Activated T-cell treated with anti-CD3 and anti-CD28 coated beads, Interleukin-2, amount 50 U/mL, for 72 hours (primary cell): ENCODE results near the gene SNAP25. TPM values are rescaled to one million over a fixed set of nuclear protein-coding genes. Genes with fewer than 3 reads are reported as not detected.

Experiments
- ATAC-seq, 2 donors: fragments of 150-1000 bp; cut with Tn5 transposase; replicated peaks in 1 of 2; 2 replicates each; pipeline ENCODE4 v1.10.0; 2021; ENCODE audit warnings: moderate library complexity in 2 of 2, mild to moderate bottlenecking in 1 of 2
- DNase-seq, 2 donors: peaks; one replicate each; pipeline ENCODE4 v3.0.0; 2021 to 2022; ENCODE audit warnings: mixed read lengths in 1 of 2
- H3K27ac Mint-ChIP-seq: one replicate; pipeline ENCODE4 v1.8.0; 2022; ENCODE audit warnings: mild to moderate bottlenecking, moderate library complexity, mixed read lengths
- H3K27me3 Mint-ChIP-seq: one replicate; pipeline ENCODE4 v1.8.0; 2022; ENCODE audit warnings: low read depth, mixed read lengths
- H3K36me3 Mint-ChIP-seq, 2 donors: one replicate each; pipeline ENCODE4 v1.8.0; 2022; ENCODE audit warnings: mixed read lengths in 2 of 2, mild to moderate bottlenecking in 1 of 2; ENCODE audit not compliant: insufficient read depth in 2 of 2
- H3K4me1 Mint-ChIP-seq: one replicate; pipeline ENCODE4 v1.8.0; 2022; ENCODE audit warnings: low read depth, mixed read lengths
- H3K4me3 Mint-ChIP-seq, 2 donors: one replicate each; pipeline ENCODE4 v1.8.0; 2022; ENCODE audit warnings: mild to moderate bottlenecking in 2 of 2, mixed read lengths in 2 of 2, moderate library complexity in 2 of 2
- H3K9me3 Mint-ChIP-seq, 2 donors: one replicate each; pipeline ENCODE4 v1.8.0; 2022; ENCODE audit warnings: mixed read lengths in 2 of 2
- total RNA-seq, 2 donors: library from RNA; stranded (reverse); gene quantifications; one replicate each; pipeline ENCODE4 v1.2.3, GENCODE V29; 2022

Gene SNAP25
- total RNA-seq, 2 donors from 2014 or later: 5.6 to 6.9 TPM

DNA sequence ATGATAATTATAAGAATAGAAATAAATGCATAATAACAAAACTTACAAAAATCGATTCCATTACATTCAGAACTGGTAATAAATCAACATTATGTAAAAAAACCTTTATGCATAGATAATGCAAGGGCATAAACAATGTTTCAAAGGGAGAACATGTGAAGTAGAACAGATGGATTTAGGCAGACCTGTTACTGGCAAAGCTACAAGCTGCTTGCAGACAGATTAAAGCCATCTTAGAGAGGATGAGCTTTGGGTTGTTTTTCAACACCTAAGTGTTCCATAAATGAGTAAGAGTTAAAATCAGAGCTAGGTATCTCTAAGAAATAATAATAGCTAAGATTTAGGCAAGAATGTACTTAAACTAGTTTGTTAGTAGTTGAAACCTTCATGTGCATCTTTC, 37.2 kb downstream of the SNAP25 start:
- H3K27me3 Mint-ChIP-seq: peaks cover 6% of the 10 kb centered on the region
- ATAC-seq (no peak), DNase-seq (no peak)
- no peak overlapping the region for H3K4me3 Mint-ChIP-seq
- no peaks in the 10 kb centered on the region for H3K4me1 Mint-ChIP-seq
- H3K27ac Mint-ChIP-seq: no peak overlapping the region
- H3K36me3 Mint-ChIP-seq: no peaks in the 10 kb centered on the region
- no peaks in the 10 kb centered on the region for H3K9me3 Mint-ChIP-seq

DNA sequence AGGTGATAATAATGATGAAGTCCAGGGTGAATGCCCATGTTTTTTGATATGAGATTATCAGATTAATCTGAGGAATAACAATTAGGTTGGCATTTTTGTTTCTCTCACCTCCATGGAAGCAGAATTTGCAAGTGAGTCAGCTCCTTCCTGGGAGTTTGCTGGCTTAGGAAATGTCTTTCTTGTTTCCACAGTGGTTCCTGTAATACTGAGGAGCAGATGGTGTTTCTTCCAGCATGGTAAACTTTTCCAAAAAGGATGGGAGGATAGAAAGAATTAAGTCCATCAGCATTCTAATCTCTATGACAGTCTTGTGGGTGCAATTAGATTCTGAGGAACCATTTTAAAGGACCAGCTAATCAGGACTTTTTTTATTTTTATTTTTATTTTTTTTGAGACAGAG, 40.5 kb downstream of the SNAP25 start:
- Mint-ChIP-seq H3K27me3 (peaks cover 12% of the 10 kb centered on the region), H3K27ac (no peak overlapping the region), H3K4me3 (no peak overlapping the region), H3K9me3 (no peaks in the 10 kb centered on the region), H3K4me1 (no peaks in the 10 kb centered on the region), H3K36me3 (no peaks in the 10 kb centered on the region)
- DNase-seq (no peak), ATAC-seq (no peak)

DNA sequence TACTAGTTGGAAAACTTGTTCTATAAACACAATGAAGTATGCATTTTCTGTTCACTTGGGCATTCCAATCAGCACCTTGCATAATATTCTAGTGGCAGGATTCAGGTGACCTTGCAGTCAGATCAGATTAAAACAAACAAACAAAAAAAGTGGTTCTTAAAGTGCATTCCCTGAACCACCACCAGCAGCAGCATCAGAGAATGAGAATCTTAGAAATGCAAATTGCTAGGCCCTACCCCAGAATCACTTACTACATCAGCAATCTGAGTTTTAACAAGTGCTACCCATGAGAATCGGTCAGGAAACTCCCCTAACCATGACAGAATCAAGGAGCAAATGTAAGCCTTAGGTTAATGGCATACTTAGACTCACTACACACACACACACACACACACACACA, 41.7 kb downstream of the SNAP25 start:
- Mint-ChIP-seq H3K9me3 (no peaks in the 10 kb centered on the region), H3K4me3 (no peak overlapping the region), H3K27me3 (peaks cover 12% of the 10 kb centered on the region), H3K36me3 (no peaks in the 10 kb centered on the region), H3K27ac (no peak overlapping the region), H3K4me1 (no peaks in the 10 kb centered on the region)
- no peak for DNase-seq
- ATAC-seq: no peak

DNA sequence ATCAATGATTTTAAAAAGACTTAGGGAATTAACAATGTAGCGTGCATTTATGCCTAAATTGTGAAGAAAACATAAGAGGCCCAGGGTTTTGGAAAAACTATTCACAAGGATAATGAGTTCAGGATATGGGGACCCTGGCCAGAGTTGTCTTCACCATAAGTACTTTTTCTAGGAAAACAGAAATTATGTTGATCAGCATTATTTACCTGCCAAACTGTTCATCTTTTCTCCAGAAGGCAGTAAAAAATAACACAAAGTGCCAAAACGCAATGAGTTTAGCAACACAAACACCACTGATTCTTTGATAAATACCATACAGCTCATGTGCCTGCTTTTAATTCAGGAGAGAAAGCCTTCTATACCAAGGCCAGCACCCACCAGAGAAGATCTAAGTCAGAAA, 43.1 kb downstream of the SNAP25 start:
- DNase-seq (no peak), ATAC-seq (no peak)
- H3K27me3 Mint-ChIP-seq: peaks cover 7% of the 10 kb centered on the region
- H3K27ac Mint-ChIP-seq: no peak overlapping the region
- no peaks in the 10 kb centered on the region for H3K4me1 Mint-ChIP-seq
- no peaks in the 10 kb centered on the region for H3K9me3 Mint-ChIP-seq
- no peak overlapping the region for H3K4me3 Mint-ChIP-seq
- H3K36me3 Mint-ChIP-seq: no peaks in the 10 kb centered on the region

DNA sequence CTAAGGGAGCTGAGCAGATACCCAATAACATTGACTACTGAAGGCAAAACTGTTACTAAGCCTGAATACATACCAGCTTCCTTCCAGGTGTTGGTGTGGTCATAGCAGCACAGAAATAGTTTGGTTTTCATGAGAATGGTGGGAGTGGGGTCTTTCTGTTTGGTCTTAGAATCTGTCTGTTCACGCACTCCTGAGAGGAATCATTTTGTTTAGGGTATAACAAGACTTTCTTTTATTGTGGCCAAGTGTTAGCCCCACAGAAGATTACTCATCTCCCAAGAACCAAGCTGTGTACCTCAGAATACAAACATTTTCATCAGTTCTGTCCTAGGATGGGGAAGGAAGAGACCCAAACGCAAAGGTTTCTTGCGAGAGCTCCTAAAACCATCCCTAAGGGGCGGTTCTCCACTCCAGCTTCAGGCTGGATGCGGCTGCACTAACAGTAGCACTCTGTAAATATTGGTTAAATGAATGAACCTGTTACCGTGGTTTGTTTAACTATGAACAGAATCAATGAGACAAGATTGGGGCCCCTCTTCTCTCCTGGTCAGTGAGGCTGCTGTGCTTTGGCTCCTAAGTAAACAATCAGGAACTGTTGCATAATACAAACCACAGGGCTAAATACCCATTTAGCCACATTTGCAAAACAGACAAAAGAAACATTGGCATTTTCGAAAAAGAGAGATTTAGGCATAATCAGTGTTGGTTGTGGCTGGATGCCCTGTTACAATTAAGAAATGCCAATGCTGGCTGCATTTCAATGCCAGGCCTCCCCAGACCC, 44.9 kb downstream of the SNAP25 start:
- Mint-ChIP-seq H3K27ac (no peak overlapping the region), H3K27me3 (peaks cover 6% of the 10 kb centered on the region), H3K9me3 (no peaks in the 10 kb centered on the region), H3K4me3 (no peak overlapping the region), H3K4me1 (no peaks in the 10 kb centered on the region), H3K36me3 (no peaks in the 10 kb centered on the region)
- no peak for DNase-seq
- ATAC-seq: no peak

DNA sequence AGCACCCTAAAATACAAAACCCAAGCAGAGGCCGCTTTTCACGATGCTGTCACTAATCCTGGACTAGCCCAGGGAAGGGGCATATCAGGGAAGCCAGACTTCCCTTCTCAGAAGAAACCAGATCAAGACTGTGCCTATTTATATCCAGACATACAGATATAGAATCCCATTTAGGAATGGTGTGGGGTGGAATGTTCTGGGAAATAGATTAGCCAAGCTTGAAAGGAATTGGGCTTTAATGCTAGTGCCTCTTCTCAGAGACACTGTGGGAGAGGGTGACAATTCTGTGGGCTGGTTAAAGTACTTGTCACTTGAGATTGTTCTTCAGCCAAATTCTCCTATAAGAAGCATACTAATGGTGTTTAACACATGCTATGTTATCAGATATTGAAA, 45.5 kb downstream of the SNAP25 start:
- DNase-seq (no peak), ATAC-seq (no peak)
- Mint-ChIP-seq H3K36me3 (no peaks in the 10 kb centered on the region), H3K27ac (no peak overlapping the region), H3K4me3 (no peak overlapping the region), H3K4me1 (no peaks in the 10 kb centered on the region), H3K27me3 (peaks cover 6% of the 10 kb centered on the region), H3K9me3 (no peaks in the 10 kb centered on the region)

DNA sequence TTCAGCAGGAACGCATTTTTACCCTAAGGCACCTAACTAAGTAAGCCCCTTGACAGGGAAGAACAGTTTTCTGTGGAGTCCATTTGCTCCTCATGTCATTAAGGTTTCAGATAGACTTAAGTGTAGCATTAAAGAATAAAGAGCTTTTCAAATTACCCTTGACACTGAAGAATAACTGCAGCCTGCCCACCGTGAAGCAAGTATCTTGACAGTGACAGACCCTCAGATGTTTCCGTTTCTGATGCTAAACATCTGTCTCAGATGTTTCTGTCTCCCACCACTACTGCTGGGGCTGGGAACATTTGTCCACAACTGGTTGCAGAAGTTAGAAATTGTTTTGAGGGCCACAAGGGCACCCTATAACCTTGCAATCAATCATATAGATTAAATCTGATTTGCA, 50.0 kb downstream of the SNAP25 start:
- no peak overlapping the region for H3K27ac Mint-ChIP-seq
- no peaks in the 10 kb centered on the region for H3K27me3 Mint-ChIP-seq
- no peaks in the 10 kb centered on the region for H3K9me3 Mint-ChIP-seq

DNA sequence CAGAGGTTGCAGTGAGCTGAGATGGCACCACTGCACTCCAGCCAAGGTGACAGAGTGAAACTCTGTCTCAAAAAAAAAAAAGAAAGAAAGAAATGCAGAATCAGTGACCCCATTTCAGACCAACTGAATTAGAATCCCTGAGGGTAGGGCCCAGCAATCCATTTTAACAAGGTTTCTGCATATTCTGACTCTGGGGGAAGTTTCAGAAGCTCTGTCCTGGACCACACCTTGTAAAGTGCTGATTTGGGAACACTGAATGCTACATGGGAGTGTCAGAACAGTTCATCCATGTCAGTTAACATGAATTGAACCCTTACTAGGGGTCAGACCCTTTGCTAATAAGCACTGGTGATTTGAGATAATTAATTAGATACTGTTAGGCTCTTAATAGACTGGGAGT, 52.0 kb downstream of the SNAP25 start:
- no peaks in the 10 kb centered on the region for H3K27me3 Mint-ChIP-seq
- no peak overlapping the region for H3K27ac Mint-ChIP-seq
- H3K4me3 Mint-ChIP-seq: no peak overlapping the region
- ATAC-seq (no peak), DNase-seq (no peak)
- H3K36me3 Mint-ChIP-seq: no peaks in the 10 kb centered on the region
- H3K4me1 Mint-ChIP-seq: no peaks in the 10 kb centered on the region
- H3K9me3 Mint-ChIP-seq: no peaks in the 10 kb centered on the region

More for the DNA sequence above, 50.0 kb downstream of the SNAP25 start:
- Mint-ChIP-seq H3K4me1 (no peaks in the 10 kb centered on the region), H3K4me3 (no peak overlapping the region), H3K36me3 (no peaks in the 10 kb centered on the region)
- no peak for ATAC-seq
- DNase-seq: no peak

DNA sequence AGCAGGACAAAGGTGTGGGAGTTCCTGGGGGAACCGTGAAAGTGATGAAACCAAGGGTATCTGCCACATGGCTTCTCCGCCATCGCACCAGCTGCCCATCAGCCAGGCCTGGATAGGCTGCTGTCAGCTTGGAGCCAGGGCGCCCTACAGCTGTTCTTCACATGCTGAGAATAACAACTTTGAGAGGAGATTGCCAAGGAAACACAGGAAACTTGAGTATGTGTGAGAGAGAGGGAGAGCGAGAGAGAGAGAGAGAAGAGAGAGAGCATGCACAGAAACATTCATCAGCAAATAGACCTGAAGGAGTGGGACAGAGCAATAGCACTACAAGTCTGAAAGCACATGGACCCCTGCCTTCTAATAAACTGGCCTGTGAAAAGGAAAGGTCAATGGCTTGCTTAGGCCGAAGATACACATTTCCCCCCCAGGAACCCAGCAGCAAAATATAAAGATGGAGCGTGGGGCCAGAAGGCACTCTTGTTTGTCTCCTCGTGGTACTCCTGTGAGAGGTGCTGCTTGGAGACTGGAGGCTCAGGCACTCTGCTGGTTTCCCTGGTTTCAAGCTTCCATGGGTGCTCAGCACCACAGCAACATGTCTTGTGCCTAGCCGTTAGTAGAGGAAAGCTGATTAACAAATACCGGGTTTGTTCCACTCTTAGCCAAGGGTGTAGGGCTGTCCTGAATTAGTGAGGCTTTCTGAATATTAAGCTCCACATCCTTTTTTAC, 53.0 kb downstream of the SNAP25 start:
- Mint-ChIP-seq H3K36me3 (no peaks in the 10 kb centered on the region), H3K4me1 (no peaks in the 10 kb centered on the region), H3K27me3 (no peaks in the 10 kb centered on the region), H3K27ac (no peak overlapping the region), H3K9me3 (no peaks in the 10 kb centered on the region), H3K4me3 (no peak overlapping the region)
- ATAC-seq (no peak), DNase-seq (no peak)

DNA sequence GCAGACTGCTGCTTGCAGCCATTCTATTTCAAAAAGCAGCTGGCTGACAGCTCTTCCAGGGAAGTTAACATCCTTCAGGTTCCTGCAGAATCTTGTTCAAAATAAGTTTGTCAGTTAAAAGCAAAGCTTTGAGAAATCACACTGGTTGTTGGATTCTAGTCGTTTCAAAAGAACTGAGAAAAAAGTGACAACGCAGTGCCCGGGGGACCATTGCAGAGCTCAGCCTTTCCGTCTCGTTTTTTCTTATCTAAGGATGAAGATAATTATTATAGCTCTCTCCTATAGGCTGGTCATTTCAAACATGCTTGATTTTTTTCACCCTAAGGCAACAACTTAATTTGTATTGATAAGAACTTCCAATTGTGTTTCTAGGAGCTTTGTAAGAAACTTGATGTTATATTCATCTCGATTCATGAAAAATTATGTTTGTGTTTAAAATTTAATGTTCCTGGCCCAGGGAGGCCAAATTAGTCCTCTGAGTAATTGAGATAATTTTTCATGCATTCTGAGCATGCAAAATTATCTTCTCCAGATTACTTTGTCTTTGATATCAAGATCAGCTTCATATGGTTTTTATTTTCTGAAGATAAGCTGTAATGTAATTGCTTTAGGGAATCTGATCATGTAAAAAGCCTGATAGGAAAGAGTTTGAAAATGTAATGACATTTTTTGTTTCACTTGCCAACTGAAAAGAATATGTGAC, 58.4 kb downstream of the SNAP25 start:
- DNase-seq (no peak), ATAC-seq (no peak)
- peaks cover 0 to 2% of the 10 kb centered on the region in 2 donors for H3K36me3 Mint-ChIP-seq
- no peaks in the 10 kb centered on the region for H3K9me3 Mint-ChIP-seq
- no peaks in the 10 kb centered on the region for H3K4me1 Mint-ChIP-seq
- no peak overlapping the region for H3K4me3 Mint-ChIP-seq
- no peak overlapping the region for H3K27ac Mint-ChIP-seq
- peaks cover 15% of the 10 kb centered on the region for H3K27me3 Mint-ChIP-seq

DNA sequence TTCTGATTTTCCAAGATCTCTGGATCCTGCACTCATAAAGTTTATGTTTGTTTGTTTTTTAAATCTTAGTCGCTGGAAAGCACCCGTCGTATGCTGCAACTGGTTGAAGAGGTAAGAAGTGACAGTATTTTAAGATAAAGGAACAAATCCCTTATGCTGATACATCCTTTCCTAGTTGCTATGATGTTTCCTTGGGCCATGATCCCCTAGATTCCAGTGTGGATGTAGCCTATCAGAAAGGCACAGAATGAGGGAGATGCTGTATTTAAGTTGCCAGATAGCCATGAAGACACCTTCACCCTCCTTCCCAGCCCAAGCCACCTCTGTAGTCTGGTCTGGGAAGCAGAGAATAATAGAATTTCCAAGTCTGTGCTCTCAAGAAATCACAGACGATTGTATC, 59.0 kb downstream of the SNAP25 start:
- no peaks in the 10 kb centered on the region for H3K4me1 Mint-ChIP-seq
- no peak for ATAC-seq
- peaks cover 0 to 2% of the 10 kb centered on the region in 2 donors for H3K36me3 Mint-ChIP-seq
- H3K9me3 Mint-ChIP-seq: no peaks in the 10 kb centered on the region
- no peak overlapping the region for H3K4me3 Mint-ChIP-seq
- DNase-seq: no peak
- no peak overlapping the region for H3K27ac Mint-ChIP-seq
- H3K27me3 Mint-ChIP-seq: peaks cover 16% of the 10 kb centered on the region

DNA sequence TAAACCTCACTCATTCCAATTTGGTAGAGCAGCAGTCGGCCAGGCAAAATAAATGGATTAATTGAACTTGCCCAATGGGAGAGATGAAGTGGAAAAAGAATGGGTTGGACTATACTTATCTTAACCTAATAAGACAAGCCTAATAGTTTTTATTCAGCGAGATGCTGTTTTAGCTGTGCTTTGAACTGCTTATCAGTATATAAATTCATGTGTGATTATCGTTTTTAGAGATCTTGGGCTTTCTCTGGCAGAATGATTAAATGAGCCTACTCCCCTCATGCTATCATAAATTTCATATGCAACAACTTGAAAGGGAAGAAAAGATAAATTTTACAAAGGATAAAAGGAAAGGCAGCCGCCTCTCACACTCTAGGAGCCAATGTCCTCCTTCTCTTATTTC, 59.8 kb downstream of the SNAP25 start:
- H3K36me3 Mint-ChIP-seq: peaks cover 0 to 2% of the 10 kb centered on the region in 2 donors
- ATAC-seq (no peak), DNase-seq (no peak)
- peaks cover 16% of the 10 kb centered on the region for H3K27me3 Mint-ChIP-seq
- no peak overlapping the region for H3K27ac Mint-ChIP-seq
- H3K4me3 Mint-ChIP-seq: no peak overlapping the region
- H3K4me1 Mint-ChIP-seq: no peaks in the 10 kb centered on the region
- H3K9me3 Mint-ChIP-seq: no peaks in the 10 kb centered on the region
